NCI-H2171 (cell line): ENCODE data around the gene FXYD5.
"Not testable (repeated sequence)": the region's sequence is repeated elsewhere in the genome, so short reads cannot be mapped to it uniquely, and the experiment has no call there.

ENCODE experiments used
- DNase-seq: peaks from one replicate; lab custom pipeline; 2025; lab: John Stamatoyannopoulos, UW

Gene FXYD5

DNA sequence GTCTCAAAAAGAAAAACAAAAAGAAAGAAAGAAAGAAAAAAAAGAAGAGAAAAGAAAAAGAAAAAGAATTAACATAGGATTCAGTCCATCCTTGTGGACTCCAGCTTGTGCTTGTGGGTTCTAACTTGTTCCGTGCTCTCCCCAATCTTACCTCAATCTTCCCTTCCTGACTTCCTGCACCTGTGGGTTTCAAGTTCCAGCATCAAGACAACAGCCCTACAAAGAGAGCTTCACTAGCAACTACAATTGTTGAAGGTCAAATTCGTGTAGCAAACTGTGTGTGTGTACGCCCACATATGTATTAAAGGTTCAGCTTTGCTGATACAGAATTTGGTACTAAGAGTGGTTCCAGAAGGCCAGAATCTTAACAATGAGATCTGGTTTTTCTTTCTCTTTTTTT is 25.3 kb downstream of the FXYD5 start:
- DNase-seq = no peak

DNA sequence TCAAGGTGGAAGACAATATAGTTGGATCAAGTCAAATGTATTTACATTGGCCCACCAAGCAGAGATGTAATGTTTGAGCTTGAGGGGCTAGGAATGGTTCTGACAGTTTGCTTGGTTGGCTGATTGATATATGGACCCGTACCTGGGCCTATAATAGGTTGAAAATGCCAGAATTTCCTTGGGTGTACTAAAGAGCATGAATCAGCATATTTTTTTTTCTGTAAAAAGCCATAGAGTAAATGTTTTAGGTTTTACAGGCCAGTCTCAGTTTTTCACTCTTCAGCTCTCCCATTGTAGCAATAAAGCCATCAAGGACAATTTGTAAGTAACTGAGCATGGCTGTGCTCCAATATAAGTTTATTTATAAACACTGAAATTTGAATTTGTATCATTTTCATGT is 26.9 kb downstream of the FXYD5 start:
- DNase-seq = no peak

DNA sequence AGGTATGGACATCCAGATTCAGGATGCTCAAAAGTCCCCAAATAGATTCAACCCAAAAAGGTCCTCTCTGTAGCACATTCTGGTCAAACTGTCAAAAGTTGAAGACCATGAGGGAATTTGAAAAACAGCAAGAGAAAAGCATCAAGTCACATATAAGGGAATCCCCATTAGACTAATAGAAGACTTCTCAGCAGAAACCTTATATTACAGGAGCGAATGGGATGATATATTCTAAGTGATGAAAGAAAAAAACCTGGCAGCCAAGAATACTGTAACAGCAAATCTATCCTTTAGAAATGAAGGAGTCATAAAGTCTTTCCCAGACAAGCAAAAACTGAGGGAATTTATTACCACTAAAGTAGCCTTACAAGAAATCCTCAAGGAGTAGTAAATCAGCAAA is 29.7 kb downstream of the FXYD5 start:
- DNase-seq = no peak

DNA sequence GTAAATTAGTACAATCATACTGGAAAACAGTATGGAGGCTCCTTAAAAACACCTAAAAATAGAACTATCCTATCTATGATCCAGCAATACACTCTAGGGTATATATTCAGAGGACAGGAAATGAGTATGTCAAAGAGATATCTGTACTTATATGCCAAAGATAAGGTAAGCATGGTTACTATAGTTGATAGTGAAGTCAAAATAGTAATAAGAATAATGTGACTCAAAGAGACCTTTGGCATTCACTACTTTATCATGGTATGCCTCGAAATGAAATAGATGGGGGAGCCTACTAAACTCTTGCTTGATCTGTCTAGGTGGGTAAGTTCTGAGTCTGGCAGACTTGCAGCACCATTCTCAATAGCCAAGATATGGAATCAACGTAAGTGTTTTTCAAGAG is 30.3 kb downstream of the FXYD5 start:
- DNase-seq = no peak

DNA sequence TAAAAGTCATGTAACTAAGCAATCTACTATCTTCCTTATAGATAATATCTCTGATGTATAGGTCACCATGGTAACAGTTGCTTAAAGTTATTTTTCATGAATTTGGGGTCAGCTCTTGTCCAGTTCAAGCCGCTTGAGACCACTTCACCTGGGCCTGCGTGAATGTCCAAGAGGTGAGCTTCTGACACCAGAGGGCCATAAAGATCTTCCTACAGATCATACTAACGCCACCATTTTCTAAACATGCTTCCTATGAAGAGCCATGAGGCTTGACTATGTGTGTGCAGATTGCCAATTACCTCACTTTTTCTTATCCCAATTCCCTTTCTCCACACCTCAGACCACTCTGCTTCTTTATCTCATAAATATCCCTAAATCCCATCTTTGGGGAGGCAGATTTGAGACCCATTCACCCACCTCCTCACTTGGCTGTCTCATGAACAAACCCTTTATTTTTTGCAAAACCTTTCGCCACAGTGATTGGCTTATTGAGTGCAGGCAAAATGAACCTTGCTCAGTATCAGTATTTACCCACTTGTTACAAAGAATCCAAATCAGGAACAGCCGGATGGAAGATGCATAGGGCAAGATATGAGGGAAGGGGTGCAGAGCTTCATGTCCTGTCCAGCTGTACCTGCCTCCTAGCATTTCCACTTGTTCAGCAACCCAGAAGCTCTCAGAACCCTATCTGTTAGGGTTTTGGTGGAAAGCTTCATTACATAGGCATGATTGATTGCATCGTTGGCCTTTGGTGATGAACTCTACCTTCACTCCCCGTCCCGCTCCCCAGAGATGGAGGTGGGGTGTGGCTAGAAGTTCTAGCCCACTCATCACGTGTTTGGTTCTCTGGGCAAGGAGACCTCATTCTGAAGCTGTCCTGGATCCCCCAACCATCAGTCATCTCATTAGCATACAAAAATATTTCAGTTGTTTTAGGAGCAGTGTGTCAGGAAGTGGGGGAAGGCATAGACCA is 39.8 kb downstream of the FXYD5 start:
- no peak for DNase-seq

DNA sequence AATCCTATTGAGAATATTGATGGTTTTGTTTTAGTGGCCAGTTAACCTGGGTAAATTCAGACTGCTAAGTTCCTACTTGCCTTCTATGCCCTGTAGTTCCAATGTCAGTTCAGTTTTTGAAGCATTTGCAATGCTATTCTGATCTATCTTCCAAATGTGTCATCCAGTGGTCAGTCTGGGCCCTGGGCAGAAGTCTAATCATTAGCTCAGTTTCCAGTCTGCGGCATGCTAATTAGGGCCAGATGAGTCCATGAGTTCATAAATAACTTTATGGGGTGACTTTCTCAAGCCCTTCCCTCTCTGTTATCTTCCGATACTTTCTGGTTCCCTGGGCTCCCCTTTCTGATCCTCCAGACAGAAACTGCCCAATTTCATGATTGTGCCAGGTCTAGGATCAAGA is 41.3 kb downstream of the FXYD5 start:
- no peak for DNase-seq

DNA sequence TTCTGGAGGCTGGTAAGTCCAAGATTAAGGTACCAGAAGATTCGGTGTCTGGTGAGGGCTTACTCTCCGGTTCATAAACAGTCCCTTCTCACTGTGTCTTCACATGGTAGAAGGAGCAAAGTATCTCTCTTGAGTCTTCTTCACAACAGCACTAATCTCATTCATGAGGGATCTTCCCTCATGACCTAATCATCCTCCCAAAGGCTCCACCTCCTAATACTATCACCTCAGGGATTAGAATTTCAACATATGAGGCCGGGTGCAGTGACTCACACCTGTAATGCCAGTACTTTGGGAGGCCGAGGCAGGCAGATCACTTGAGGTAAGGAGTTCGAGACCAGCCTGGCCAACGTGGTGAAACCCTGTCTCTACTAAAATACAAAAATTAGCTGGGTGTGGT is 42.3 kb downstream of the FXYD5 start:
- DNase-seq = not testable (repeated sequence)

DNA sequence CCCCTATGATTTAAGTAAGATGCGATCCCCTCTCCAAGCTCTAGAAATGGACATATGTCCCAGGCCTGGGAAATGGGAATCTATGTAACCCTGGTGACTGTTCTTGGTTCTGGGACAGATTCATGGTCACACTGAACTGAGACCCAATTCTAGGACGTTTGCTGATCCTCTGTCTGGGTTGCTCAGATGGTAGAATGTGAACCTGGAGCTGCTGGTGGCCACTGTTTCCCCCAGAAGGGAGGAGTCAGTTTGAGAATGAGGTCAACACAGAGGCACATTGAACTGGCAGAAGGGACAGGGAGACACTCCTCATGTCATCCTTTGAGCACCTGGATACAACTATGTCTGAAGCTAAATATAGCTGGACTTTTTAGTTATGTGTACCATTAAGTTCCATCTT is 44.9 kb downstream of the FXYD5 start:
- DNase-seq = no peak

DNA sequence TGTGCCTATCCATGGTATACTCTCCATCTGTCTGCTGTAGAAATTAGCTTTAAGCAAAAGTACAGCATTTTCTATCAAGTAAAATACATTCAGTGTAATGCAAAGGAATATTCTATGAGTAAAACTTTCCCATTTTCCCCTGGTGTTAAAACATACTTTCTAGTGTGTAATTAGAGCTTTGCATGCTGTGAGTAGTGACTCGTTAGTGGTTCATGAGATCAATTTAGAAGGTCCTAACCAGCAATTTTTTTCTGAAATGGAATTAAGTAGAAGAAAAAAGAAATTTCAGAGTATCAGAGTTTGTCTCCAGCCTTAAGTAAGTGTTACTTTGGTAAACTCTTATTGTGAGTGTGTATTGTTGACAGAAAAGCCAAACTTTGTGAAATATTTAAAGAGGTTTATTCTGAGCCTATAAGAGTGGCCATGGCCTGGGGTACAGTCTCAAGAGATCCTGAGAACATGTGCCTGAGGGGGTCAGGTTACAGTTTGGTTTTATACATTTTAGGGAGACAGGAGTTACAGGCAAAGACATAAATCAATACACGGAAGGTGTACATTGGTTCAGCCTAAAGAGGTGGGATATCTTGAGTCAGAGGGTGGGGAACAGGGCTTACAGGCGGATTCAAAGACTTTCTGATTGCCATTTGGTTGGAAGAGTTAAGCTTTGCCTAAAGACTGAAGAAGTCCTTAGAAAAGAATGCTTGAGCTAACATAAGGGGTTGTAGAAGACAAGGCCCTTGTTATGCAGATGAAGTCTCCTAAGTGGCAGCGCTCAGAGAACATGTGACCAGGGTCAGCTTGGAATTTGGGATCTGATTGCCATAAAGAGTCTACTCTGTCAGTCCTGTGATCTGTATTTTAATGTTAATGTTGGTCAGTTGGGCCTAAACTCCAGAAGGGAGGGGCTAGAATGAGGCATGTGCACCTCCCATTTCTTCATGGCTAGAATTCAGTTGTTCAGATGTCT is 48.5 kb downstream of the FXYD5 start:
- DNase-seq = no peak

DNA sequence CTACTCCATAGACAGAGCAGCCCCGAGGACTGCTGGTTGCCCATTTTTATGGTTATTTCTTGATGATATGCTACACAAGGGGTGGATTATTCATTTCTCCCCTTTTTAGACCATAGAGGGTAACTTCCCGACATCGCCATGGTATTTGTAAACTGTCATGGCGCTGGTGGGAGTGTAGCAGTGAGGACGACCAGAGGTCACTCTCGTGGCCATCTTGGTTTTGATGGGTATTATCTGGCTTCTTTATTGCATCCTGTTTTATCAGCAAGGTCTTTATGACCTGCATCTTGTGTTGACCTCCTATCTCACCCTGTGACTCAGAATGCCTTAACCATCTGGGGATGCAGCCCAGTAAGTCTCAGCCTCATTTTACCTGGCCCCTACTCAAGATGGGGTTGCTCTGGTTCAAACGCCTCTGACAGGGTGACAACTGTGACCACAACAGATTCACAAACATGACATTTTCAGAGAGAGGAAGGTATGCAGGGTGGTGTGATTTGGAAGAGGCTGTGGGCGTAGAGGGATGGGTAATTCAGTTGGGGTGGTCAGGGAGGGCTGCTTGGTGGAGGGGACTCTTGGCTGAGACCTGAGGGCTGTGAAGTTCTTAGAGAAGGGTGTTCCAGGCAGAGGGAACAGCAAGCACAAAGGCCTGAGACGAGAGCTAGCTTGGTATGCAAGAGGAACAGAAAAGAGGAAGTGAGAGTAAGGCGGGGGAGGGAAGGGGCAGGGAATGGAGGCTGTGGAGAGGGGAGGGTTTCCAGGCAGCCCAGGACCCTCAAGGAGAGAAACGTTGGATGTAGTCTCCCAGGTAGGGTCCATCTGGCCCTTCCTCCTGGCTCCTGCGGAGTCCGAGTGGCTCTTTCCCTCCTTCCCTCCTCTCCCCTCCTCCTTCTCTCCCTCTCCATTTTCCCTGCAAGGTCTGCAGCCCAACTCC is 50.5 kb downstream of the FXYD5 start:
- DNase-seq = no peak

DNA sequence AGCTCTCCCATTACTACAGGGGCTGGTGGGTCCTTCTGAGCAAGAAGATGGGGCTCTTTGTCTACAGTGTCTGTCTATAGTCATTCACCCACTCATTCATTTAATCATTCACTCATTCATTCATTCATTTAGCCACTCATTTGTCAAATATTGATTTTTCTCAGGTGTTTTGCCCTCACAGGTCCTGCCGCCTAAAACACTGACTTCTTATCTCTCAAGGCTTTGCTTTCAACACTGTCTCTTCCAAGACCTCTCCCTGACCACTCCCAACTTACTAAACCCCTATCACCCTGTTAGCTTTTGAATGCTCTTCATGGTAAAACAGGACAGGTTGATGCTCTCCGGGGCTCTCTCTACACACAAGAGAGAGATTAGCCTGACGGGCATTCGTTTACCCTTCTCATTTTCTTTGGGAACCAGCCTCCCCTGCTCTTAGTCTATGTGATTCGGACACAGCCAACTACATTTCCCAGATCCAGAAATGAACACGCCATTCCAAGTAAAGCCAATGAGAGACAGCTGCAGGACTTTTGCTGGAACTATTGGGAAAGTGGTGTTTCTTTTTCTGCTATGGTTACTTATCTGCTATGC is 51.3 kb downstream of the FXYD5 start:
- no peak for DNase-seq

DNA sequence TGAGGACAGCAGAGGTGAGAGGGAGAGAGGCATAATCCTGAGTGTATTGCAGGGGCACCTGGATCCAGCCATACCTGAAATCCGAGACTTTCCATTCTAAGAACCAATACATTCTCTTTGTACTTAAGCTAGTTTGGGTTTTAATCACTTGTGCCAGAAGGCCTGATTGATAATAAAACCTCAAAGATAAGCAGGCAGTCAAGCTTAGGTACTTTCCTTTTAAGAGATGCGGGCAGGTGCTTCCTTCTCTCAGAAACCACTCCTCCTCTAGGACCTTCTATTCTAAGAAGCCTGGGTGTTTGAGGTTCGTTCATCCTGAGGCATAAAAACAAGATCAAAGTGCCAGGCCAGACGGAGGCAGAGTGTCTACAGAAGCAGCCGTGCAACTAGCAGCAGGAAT is 51.8 kb downstream of the FXYD5 start:
- no peak for DNase-seq

DNA sequence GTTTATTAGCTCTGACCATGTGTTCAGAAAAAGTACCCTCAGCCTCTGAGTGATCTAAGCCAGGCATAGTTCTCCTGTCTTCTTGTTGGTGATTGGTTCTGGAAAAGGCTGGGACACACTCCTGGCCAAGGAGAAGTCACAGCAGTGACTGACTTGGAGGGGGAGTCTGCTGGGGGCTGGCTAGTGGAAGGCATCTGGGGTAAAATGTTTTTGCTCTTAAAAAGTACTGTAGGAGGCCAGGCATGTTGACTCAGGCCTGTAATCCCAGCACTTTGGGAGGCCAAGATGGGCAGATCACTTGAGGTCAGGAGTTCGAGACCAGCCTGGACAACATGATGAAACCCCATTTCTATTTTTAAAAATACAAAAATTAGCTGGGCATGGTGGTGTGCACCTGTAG is 52.3 kb downstream of the FXYD5 start:
- no peak for DNase-seq

DNA sequence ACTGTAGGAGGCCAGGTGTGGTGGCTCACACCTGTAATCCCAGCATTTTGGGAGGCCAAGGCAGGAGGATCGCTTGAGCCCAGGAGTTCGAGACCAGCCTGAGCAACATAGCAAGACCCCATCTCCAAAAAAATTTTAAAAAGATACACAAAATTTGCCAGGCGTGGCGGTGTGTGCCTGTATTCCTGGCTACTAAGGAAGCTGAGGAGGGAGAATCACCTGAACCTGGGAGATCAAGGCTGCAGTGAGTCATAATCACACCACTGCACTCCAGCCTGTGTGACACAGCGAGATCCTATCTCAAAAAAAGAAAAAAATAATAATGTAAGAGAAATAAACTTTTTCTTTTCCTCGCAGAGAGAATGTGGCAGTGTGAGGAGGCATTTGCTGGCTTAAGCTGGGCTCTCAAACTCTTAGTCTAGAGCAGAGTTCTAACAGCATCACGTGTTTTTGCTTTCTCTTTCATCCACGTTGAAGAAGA is 52.9 kb downstream of the FXYD5 start:
- no peak for DNase-seq

DNA sequence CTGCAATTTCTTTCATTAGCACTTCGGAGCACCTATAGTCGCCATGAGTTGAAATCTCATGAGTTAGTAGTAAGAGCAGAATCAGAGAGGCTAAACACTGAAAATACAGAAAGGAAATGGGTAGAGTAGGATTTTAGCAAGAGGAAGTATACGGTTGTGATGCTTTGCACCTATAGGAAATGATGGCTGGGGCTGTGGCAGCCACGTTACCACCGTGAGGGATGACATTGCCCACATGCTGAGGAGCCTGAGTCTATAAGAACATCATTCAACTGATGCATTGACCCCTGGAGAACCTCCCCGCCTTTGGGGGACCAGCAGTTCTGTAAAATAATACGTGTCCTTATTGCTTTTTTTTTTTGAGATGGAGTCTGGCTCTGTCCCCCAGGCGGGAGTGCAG is 53.6 kb downstream of the FXYD5 start:
- DNase-seq = no peak

DNA sequence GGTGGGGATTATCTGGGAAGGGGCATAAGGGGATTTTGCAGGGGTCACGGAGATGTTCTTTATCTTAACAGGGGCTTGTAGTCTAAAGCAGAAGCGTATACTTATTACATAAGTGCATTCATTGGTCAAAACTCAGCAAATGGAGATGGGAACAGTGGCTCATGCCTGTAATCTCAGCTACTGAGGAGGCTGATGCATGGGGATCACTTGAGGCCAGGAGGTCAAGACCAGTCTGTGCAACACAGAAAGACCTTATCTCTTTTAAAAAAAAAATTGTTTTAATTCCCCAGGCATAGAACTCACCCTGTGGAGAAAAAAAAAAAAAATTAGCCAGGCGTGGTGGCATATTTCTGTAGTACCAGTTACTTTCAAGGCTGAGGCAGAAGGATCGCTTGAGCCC is 55.1 kb downstream of the FXYD5 start:
- no peak for DNase-seq

DNA sequence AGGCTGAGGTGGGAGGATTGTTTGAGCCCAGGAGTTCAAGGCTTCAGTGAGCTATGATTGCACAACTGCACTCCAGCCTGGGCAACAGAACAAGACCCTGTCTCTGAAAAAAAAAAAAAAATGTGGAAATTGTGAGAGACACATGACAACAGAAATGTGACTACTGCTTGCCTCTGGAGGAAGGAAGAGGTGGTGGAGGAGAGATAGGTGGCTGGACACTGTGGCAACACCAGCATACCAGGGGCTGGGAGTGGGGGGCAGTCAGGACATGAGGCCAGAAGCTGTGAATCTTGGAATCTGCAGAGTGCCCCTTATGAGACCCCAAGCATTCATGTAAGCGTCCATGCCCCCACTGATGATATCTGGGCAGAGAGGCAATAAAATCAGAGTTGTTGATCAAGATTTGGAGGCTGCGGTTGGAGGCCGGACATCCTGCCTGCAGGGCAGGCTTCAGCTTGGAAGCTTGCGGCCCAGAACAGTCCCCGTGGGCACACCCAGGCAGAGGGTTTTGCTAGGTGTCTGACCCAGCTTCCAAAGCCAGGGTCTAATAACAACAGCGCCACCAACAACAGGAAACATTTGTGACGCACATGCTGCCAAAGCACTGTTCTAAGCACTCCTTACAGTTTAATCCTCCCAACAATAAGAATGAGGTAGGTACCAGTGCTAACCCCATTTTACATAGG is 57.2 kb downstream of the FXYD5 start:
- no peak for DNase-seq

DNA sequence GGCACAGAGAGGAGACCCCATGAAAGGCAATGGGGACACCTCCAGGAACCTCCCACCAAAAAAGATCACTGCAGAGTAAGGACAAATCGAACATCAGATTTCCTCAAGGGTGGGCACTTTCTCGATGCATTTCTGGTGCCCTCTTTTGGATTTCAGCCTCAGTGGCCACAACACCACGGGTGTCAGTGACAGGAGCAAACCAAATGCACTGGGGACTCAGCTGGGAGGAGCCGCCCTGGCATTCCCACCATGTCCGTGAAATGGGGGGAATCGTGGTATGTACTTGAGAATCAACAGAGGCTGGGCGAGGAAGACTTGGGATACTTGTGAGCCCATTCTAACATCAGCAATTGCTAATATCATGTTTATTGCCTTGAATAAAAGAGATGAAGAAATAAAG is 57.7 kb downstream of the FXYD5 start:
- DNase-seq = no peak

DNA sequence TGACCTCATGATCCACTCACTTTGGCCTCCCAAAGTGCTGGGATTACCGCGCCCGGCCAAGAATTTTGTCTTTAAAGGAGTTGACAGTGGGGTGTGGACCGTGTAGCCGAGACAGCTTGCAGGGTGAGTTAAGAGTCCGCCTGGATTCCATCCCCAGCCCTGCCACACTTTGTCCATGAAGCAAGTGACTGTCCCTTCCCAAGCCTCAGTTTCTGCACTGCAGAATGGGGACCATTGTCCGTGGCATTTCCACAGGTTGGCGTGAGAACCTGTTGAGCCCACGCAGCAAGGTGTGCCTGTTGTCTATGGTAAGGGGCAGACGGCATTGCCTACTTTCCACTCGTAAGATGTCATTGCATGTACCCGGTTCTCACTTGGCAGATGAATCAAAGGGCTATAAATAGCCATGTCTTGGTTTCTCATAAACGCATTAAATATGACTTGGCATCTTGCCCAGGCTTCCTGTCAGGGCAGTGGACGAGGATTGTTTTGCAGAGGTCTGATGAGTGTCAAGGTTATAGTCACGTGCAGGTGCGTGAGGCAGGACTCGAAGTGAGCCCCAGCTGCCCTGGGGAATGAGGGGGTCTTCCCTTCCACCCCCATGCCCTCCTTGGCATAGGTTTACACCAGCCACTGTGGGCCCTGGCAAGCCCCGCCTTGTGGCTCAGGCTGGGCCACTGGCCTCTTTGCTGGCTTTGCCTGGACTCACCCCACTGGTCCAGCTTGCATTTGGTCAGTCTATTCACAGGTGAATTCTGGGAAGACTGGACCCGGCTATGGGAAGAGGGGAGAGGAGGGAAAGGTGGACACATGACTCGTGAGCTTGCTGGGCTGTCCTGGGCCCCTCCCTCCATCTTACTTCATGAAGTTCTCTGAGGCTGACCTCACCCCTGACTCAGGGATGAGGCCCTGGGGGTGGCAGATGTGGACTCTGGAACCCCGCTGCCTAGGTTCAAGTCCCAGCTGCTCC is 59.4 kb downstream of the FXYD5 start:
- peak; percentile 68 for DNase-seq
